ENCODE results near the gene SSBP4.

The SSBP4 gene

DNA sequence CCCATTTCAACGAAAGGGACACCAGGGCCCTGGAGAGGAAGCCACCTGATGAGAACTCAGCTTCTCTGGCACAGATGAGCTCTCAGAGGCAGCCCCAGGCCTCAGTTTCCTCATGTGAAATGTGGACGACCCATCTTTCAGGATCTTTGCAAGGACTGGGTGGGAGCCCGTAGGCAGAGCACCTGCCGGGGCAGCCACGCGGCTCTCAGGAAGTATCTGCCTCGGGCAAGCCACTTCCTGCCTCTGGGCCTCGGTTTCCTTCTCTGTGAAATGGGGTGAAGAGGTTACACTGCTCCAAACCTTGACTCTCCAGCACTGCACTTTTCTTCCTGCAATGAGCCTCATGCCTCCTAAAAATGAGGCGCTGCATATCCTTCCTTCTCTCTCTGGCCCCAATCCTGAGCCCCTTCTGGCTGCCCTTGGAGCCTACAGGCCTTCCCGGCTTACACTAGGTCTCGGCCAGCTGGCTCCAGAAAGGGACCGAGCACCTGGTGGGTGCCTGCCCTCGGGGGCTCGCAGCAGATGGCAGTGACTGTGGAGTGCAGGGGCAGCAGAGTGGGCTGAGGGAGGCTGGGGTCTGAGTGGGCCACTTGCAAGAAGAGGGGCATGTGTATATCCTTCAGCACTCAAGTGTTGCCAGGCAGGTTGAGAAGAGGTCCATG is 3.5 kb downstream of the SSBP4 start:
- TF ChIP-seq, protein P1, sequence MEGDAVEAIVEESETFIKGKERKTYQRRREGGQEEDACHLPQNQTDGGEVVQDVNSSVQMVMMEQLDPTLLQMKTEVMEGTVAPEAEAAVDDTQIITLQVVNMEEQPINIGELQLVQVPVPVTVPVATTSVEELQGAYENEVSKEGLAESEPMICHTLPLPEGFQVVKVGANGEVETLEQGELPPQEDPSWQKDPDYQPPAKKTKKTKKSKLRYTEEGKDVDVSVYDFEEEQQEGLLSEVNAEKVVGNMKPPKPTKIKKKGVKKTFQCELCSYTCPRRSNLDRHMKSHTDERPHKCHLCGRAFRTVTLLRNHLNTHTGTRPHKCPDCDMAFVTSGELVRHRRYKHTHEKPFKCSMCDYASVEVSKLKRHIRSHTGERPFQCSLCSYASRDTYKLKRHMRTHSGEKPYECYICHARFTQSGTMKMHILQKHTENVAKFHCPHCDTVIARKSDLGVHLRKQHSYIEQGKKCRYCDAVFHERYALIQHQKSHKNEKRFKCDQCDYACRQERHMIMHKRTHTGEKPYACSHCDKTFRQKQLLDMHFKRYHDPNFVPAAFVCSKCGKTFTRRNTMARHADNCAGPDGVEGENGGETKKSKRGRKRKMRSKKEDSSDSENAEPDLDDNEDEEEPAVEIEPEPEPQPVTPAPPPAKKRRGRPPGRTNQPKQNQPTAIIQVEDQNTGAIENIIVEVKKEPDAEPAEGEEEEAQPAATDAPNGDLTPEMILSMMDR (conservative IDR thresholded peaks at IDR 0.05; ENCODE audit: low read depth, low read length): no peak
- H3K27me3 ChIP-seq (ENCODE audit: insufficient read depth, low read depth): 0 out of 2 replicates have a peak, but pooled peaks cover 5% of the 10 kb centered on the region
- H3K27ac ChIP-seq: no peak overlapping the region
- H2AFZ ChIP-seq (ENCODE audit: low read depth): no peak overlapping the region
- no peaks in the 10 kb centered on the region for H3K36me3 ChIP-seq (ENCODE audit: insufficient read depth)
- H3K4me3 ChIP-seq (IDR thresholded peaks at IDR 0.05; ENCODE audit: insufficient read depth, low read depth, low read length): no peak overlapping the region
- peaks cover 8% of the 10 kb centered on the region; the same call in 1 of the 2 replicates for H3K79me2 ChIP-seq (ENCODE audit: insufficient read depth, low read depth)
- H3K4me1 ChIP-seq (ENCODE audit: low read depth, poor library complexity, severe bottlenecking): peaks cover 23% of the 10 kb centered on the region
- H3K9ac ChIP-seq: no peak overlapping the region
- H3K4me2 ChIP-seq: no peak overlapping the region
- no peaks in the 10 kb centered on the region for H4K20me1 ChIP-seq (ENCODE audit: insufficient read depth)

GRCh38 chr19:18423258-18424020 is 4.2 kb downstream of the SSBP4 start:
- H4K20me1 ChIP-seq (ENCODE audit: insufficient read depth): no peaks in the 10 kb centered on the region
- TF ChIP-seq, protein P1 (conservative IDR thresholded peaks at IDR 0.05; ENCODE audit: low read depth, low read length): no peak
- H3K4me3 ChIP-seq (IDR thresholded peaks at IDR 0.05; ENCODE audit: insufficient read depth, low read depth, low read length): no peak overlapping the region
- no peaks in the 10 kb centered on the region for H3K36me3 ChIP-seq (ENCODE audit: insufficient read depth)
- H3K27ac ChIP-seq: no peak overlapping the region
- H2AFZ ChIP-seq (ENCODE audit: low read depth): no peak overlapping the region
- no peak overlapping the region for H3K9ac ChIP-seq
- H3K79me2 ChIP-seq (ENCODE audit: insufficient read depth, low read depth): peaks cover 8% of the 10 kb centered on the region; the same call in 1 of the 2 replicates
- H3K27me3 ChIP-seq (ENCODE audit: insufficient read depth, low read depth): 0 out of 2 replicates have a peak, but pooled peaks cover 3% of the 10 kb centered on the region
- peaks cover 20% of the 10 kb centered on the region for H3K4me1 ChIP-seq (ENCODE audit: low read depth, poor library complexity, severe bottlenecking)
- H3K4me2 ChIP-seq: no peak overlapping the region

GRCh38 chr19:18424122-18424889 is 5.1 kb downstream of the SSBP4 start:
- peaks cover 8% of the 10 kb centered on the region; the same call in 1 of the 2 replicates for H3K79me2 ChIP-seq (ENCODE audit: insufficient read depth, low read depth)
- H3K27me3 ChIP-seq (ENCODE audit: insufficient read depth, low read depth): no peaks in the 10 kb centered on the region
- H4K20me1 ChIP-seq (ENCODE audit: insufficient read depth): no peaks in the 10 kb centered on the region
- H3K9ac ChIP-seq: no peak overlapping the region
- H3K4me1 ChIP-seq (ENCODE audit: low read depth, poor library complexity, severe bottlenecking): peaks cover 21% of the 10 kb centered on the region
- TF ChIP-seq, protein P1 (conservative IDR thresholded peaks at IDR 0.05; ENCODE audit: low read depth, low read length): no peak
- no peak overlapping the region for H3K4me2 ChIP-seq
- no peaks in the 10 kb centered on the region for H3K36me3 ChIP-seq (ENCODE audit: insufficient read depth)
- no peak overlapping the region for H3K27ac ChIP-seq
- no peak overlapping the region for H3K4me3 ChIP-seq (IDR thresholded peaks at IDR 0.05; ENCODE audit: insufficient read depth, low read depth, low read length)
- no peak overlapping the region for H2AFZ ChIP-seq (ENCODE audit: low read depth)

GRCh38 chr19:18424890-18425514 is 5.8 kb downstream of the SSBP4 start:
- Histone ChIP-seq H3K79me2 (ENCODE audit: insufficient read depth, low read depth) (peaks cover 8% of the 10 kb centered on the region; the same call in 1 of the 2 replicates), H3K27me3 (ENCODE audit: insufficient read depth, low read depth) (no peaks in the 10 kb centered on the region), H3K36me3 (ENCODE audit: insufficient read depth) (no peaks in the 10 kb centered on the region), H4K20me1 (ENCODE audit: insufficient read depth) (no peaks in the 10 kb centered on the region), H3K4me1 (ENCODE audit: low read depth, poor library complexity, severe bottlenecking) (peaks cover 28% of the 10 kb centered on the region), H3K4me3 (IDR thresholded peaks at IDR 0.05; ENCODE audit: insufficient read depth, low read depth, low read length) (no peak overlapping the region), H3K9ac (no peak overlapping the region), H2AFZ (ENCODE audit: low read depth) (no peak overlapping the region), H3K4me2 (no peak overlapping the region), H3K27ac (no peak overlapping the region)
- TF ChIP-seq, protein P1 (conservative IDR thresholded peaks at IDR 0.05; ENCODE audit: low read depth, low read length): no peak
